Measurements from ENCODE around the gene NDST4. TPM values are rescaled to one million over a fixed set of nuclear protein-coding genes. Genes with fewer than 3 reads are reported as not detected.

Gene NDST4
- not detected for total RNA-seq
- long read RNA-seq = 0 reads

GRCh38 chr4:115113506-115114106, at the start of gene NDST4:
Gene NDST4 (minus strand): TSS chr4:115113620. CDS start chr4:115077036, 36,584 bp downstream.
- ATAC-seq = peak in 1 of 2 donors; percentile 32
- DNase-seq = no peak
- intact Hi-C loops (cut with DNase I) = no loop called here

GRCh38 chr4:115159141-115159540, 45.7 kb upstream of the NDST4 start:
- ATAC-seq = no peak
- DNase-seq = no peak
- intact Hi-C loops (cut with DNase I) = no loop called here

GRCh38 chr4:115158296-115158695, 44.9 kb upstream of the NDST4 start:
- intact Hi-C loops (cut with DNase I) = no loop called here
- no peak for DNase-seq
- no peak for ATAC-seq

GRCh38 chr4:115154826-115155225, 41.4 kb upstream of the NDST4 start:
- DNase-seq = no peak
- no peak for ATAC-seq
- intact Hi-C loops (cut with DNase I) = no loop called here

- ATAC-seq = no peak
- no peak for DNase-seq
- intact Hi-C loops (cut with DNase I) = no loop called here
Measured at GRCh38 chr4:115152965-115153364, 39.5 kb upstream of the NDST4 start.

- DNase-seq (no peak), ATAC-seq (no peak)
- intact Hi-C loops (cut with DNase I) = no loop called here
Measured at GRCh38 chr4:115152081-115152480, 38.7 kb upstream of the NDST4 start.

- intact Hi-C loops (cut with DNase I) = no loop called here
Measured at GRCh38 chr4:115149106-115149505, 35.7 kb upstream of the NDST4 start.

GRCh38 chr4:115145393-115146160, 32.2 kb upstream of the NDST4 start:
- ATAC-seq (no peak), DNase-seq (no peak)
- intact Hi-C loops (cut with DNase I) = no loop called here

More at GRCh38 chr4:115149106-115149505, 35.7 kb upstream of the NDST4 start:
- DNase-seq (no peak), ATAC-seq (no peak)

GRCh38 chr4:115128037-115128436, 14.6 kb upstream of the NDST4 start:
- DNase-seq = no peak
- intact Hi-C loops (cut with DNase I) = no loop called here
- no peak for ATAC-seq

- intact Hi-C loops (cut with DNase I) = no loop called here
- no peak for DNase-seq
- ATAC-seq = no peak
Measured at GRCh38 chr4:115126491-115126890, 13.1 kb upstream of the NDST4 start.

GRCh38 chr4:115121351-115122043, 8.1 kb upstream of the NDST4 start:
- no peak for DNase-seq
- ATAC-seq = no peak
- intact Hi-C loops (cut with DNase I) = no loop called here

- DNase-seq (no peak), ATAC-seq (no peak)
- intact Hi-C loops (cut with DNase I) = no loop called here
Measured at GRCh38 chr4:115119804-115120352, 6.5 kb upstream of the NDST4 start.

- intact Hi-C loops (cut with DNase I) = no loop called here
- ATAC-seq = no peak
- DNase-seq = no peak
Measured at GRCh38 chr4:115117651-115118050, 4.2 kb upstream of the NDST4 start.

- intact Hi-C loops (cut with DNase I) = no loop called here
- DNase-seq (no peak), ATAC-seq (no peak)
Measured at GRCh38 chr4:115110191-115111181, 2.9 kb downstream of the NDST4 start.

GRCh38 chr4:115108850-115109249, 4.6 kb downstream of the NDST4 start:
- ATAC-seq (no peak), DNase-seq (no peak)
- intact Hi-C loops (cut with DNase I) = no loop called here

- intact Hi-C loops (cut with DNase I) = no loop called here
- no peak for ATAC-seq
- DNase-seq = no peak
Measured at GRCh38 chr4:115107411-115107810, 6.0 kb downstream of the NDST4 start.

GRCh38 chr4:115101675-115102074, 11.7 kb downstream of the NDST4 start:
- no peak for DNase-seq
- ATAC-seq = no peak
- intact Hi-C loops (cut with DNase I) = no loop called here

GRCh38 chr4:115090483-115091075, 22.8 kb downstream of the NDST4 start:
- no peak for DNase-seq
- no peak for ATAC-seq
- intact Hi-C loops (cut with DNase I) = no loop called here

GRCh38 chr4:115082633-115083032, 30.8 kb downstream of the NDST4 start:
- no peak for ATAC-seq
- intact Hi-C loops (cut with DNase I) = no loop called here

More at GRCh38 chr4:115082633-115083032, 30.8 kb downstream of the NDST4 start:
- DNase-seq = no peak
